GM23338 (cell line): ENCODE measurements around the gene PAK1. TPM values are rescaled to one million over a fixed set of nuclear protein-coding genes. Genes with fewer than 3 reads are reported as not detected.

Source experiments
- ATAC-seq: fragments of 200-7000 bp; cut with Tn5 transposase; 3 replicates; pipeline ENCODE4 v1.9.1; 2020
- DNase-seq: peaks from one replicate; pipeline ENCODE4 v3.0.0-alpha.2; 2015; ENCODE audit warnings: low spot score
- H2AFZ ChIP-seq: fragments of 200-600 bp; sonication (generic); 2 replicates; pipeline ENCODE4 v1.8.0; 2016; ENCODE audit warnings: antibody characterized with exemption, mild to moderate bottlenecking, moderate library complexity
- H3F3A ChIP-seq: fragments of 200-600 bp; sonication (generic); replicated peaks from 2 replicates; pipeline ENCODE4 v1.8.0; 2017; ENCODE audit warnings: antibody characterized with exemption, mixed run types, low read depth
- H3K27ac ChIP-seq: fragments of 200-600 bp; sonication (generic); 2 replicates; pipeline ENCODE4 v1.6.1; 2016; ENCODE audit warnings: low read depth
- H3K27me3 ChIP-seq: fragments of 200-600 bp; sonication (generic); 2 replicates; pipeline ENCODE4 v1.8.0; 2016; ENCODE audit warnings: mild to moderate bottlenecking, mixed run types, moderate library complexity; ENCODE audit not compliant: insufficient read depth
- H3K36me3 ChIP-seq: fragments of 200-600 bp; sonication (generic); 2 replicates; pipeline ENCODE4 v1.8.0; 2016; ENCODE audit warnings: mild to moderate bottlenecking; ENCODE audit not compliant: insufficient read depth
- H3K4me1 ChIP-seq: fragments of 200-600 bp; sonication (generic); 2 replicates; pipeline ENCODE4 v1.8.0; 2016; ENCODE audit warnings: mild to moderate bottlenecking, moderate library complexity; ENCODE audit not compliant: insufficient read depth
- H3K4me2 ChIP-seq: fragments of 200-600 bp; sonication (generic); 2 replicates; pipeline ENCODE4 v1.7.1; 2017; ENCODE audit warnings: mixed run types
- H3K4me3 ChIP-seq: fragments of 200-600 bp; sonication (generic); 2 replicates; pipeline ENCODE4 v1.6.1; 2016; ENCODE audit warnings: mixed run types
- H3K79me2 ChIP-seq: fragments of 200-600 bp; sonication (generic); replicated peaks from 2 replicates; pipeline ENCODE4 v1.8.0; 2017; ENCODE audit warnings: mild to moderate bottlenecking; ENCODE audit not compliant: insufficient read depth
- H3K9me2 ChIP-seq: fragments of 200-600 bp; sonication (generic); 2 replicates; pipeline ENCODE4 v1.8.0; 2017; ENCODE audit not compliant: insufficient read depth
- H4K20me1 ChIP-seq: fragments of 200-600 bp; sonication (generic); replicated peaks from 2 replicates; pipeline ENCODE4 v1.8.0; 2017; ENCODE audit warnings: mild to moderate bottlenecking; ENCODE audit not compliant: insufficient read depth
- H3K27ac Mint-ChIP-seq: 2 replicates; pipeline ENCODE4 v1.8.0; 2020; ENCODE audit warnings: inconsistent platforms, mild to moderate bottlenecking, moderate library complexity, mixed read lengths
- H3K27me3 Mint-ChIP-seq: 3 replicates; pipeline ENCODE4 v1.8.0; 2022; ENCODE audit warnings: low read depth, mild to moderate bottlenecking, moderate library complexity, mixed read lengths, inconsistent platforms; ENCODE audit not compliant: insufficient read depth, poor library complexity
- H3K36me3 Mint-ChIP-seq: 3 replicates; pipeline ENCODE4 v1.8.0; 2021; ENCODE audit warnings: low read depth, mild to moderate bottlenecking, inconsistent platforms, moderate library complexity, mixed read lengths
- H3K4me1 Mint-ChIP-seq: 3 replicates; pipeline ENCODE4 v1.8.0; 2020; ENCODE audit warnings: mild to moderate bottlenecking, inconsistent platforms, mixed read lengths
- H3K4me3 Mint-ChIP-seq: 3 replicates; pipeline ENCODE4 v1.8.0; 2021; ENCODE audit warnings: moderate library complexity, mild to moderate bottlenecking, inconsistent platforms, mixed read lengths
- H3K9me3 Mint-ChIP-seq: 3 replicates; pipeline ENCODE4 v1.8.0; 2020; ENCODE audit warnings: moderate library complexity, mild to moderate bottlenecking, inconsistent platforms, mixed read lengths
- CTCF ChIP-seq, 2 experiments: fragments of 200-600 bp in 1 of 2; sonication (generic) in 1 of 2; conservative IDR thresholded peaks; 2 replicates each; pipeline versions ENCODE4 v1.5.1 to v1.6.1; 2016 to 2017; ENCODE audit warnings: antibody characterized with exemption in 2 of 2, low read depth in 2 of 2, mild to moderate bottlenecking in 2 of 2, moderate library complexity in 1 of 2
- ETS1 ChIP-seq: IDR thresholded peaks from 2 replicates; pipeline ENCODE4 v1.6.1; 2016; ENCODE audit warnings: antibody characterized with exemption
- EZH2 ChIP-seq: fragments of 200-600 bp; sonication (generic); IDR thresholded peaks from one replicate; pipeline ENCODE4 v1.8.0; 2017; ENCODE audit warnings: antibody characterized with exemption, mild to moderate bottlenecking, low read depth; ENCODE audit not compliant: unreplicated experiment
- EZH2phosphoT487 ChIP-seq: fragments of 200-600 bp; sonication (generic); IDR thresholded peaks from one replicate; pipeline ENCODE4 v1.8.1; 2018; ENCODE audit warnings: antibody characterized with exemption; ENCODE audit not compliant: unreplicated experiment
- JUNB ChIP-seq: IDR thresholded peaks from one replicate; pipeline ENCODE4 v1.6.1; 2016; ENCODE audit warnings: antibody characterized with exemption; ENCODE audit not compliant: unreplicated experiment
- NANOG ChIP-seq: IDR thresholded peaks from 2 replicates; pipeline ENCODE4 v1.6.1; 2016; ENCODE audit warnings: antibody characterized with exemption, borderline replicate concordance
- POLR2AphosphoS5 ChIP-seq: IDR thresholded peaks from 2 replicates; pipeline ENCODE4 v1.6.1; 2016; ENCODE audit warnings: antibody characterized with exemption, low read depth
- REST ChIP-seq: IDR thresholded peaks from one replicate; pipeline ENCODE4 v1.6.1; 2018; ENCODE audit warnings: antibody characterized with exemption; ENCODE audit not compliant: unreplicated experiment
- ZNF114 ChIP-seq: fragments of 250-450 bp; sonication (Bioruptor Pico); IDR thresholded peaks from 2 replicates; pipeline ENCODE4 v1.5.0; 2020; ENCODE audit warnings: mild to moderate bottlenecking, moderate library complexity
- ZNF462 ChIP-seq: fragments of 250-450 bp; sonication (Bioruptor Pico); IDR thresholded peaks from 2 replicates; pipeline ENCODE4 v1.5.0; 2020; ENCODE audit warnings: mild to moderate bottlenecking, moderate library complexity
- polyA plus RNA-seq: library from polyadenylated mRNA; unstranded; fragments of >200 nt; fragmentation: Nextera tagmentation; extraction: Ambion mirVana; gene quantifications from 2 replicates; pipeline ENCODE4 v1.2.1, GENCODE V29; 2016
- total RNA-seq: library from RNA; depleted of rRNA; stranded (reverse); fragments of >200 nt; shearing (Covaris generic); gene quantifications from 2 replicates; pipeline ENCODE4 v1.2.3, GENCODE V29; 2014

The PAK1 gene
- total and polyA plus RNA-seq, 2 experiments from 2014 or later: 102 to 175 TPM

GRCh38 chr11:77440678-77441077 lies 33.2 kb downstream of the PAK1 start (continued):
- TF ChIP-seq ZNF462 (no peak), JUNB (no peak), EZH2phosphoT487 (no peak), POLR2AphosphoS5 (no peak), EZH2 (no peak), ZNF114 (CRISPR knock-in tag) (no peak), CTCF (conservative IDR thresholded peaks at IDR 0.05; ENCODE audit: low read depth in 2 of 2) (no peak)

GRCh38 chr11:77438487-77438886 lies 35.4 kb downstream of the PAK1 start:
- peaks cover 46% of the 10 kb centered on the region for H3K4me1 ChIP-seq
- no peaks in the 10 kb centered on the region; the same call in 1 of the 2 replicates for H4K20me1 ChIP-seq
- no peak overlapping the region for H3K27ac ChIP-seq
- peaks cover 41% of the 10 kb centered on the region for H3K4me1 Mint-ChIP-seq
- no peaks in the 10 kb centered on the region for H3K27me3 ChIP-seq
- no peak overlapping the region for H3K4me3 ChIP-seq
- H2AFZ ChIP-seq: no peak overlapping the region
- DNase-seq (no peak), ATAC-seq (no peak)
- H3K79me2 ChIP-seq: peaks cover 99% of the 10 kb centered on the region
- no peaks in the 10 kb centered on the region; the same call in 2 of the 3 replicates for H3K36me3 Mint-ChIP-seq
- H3F3A ChIP-seq: no peaks in the 10 kb centered on the region
- H3K36me3 ChIP-seq: no peaks in the 10 kb centered on the region
- peaks cover 9% of the 10 kb centered on the region for H3K9me2 ChIP-seq
- H3K4me3 Mint-ChIP-seq: no peak overlapping the region
- H3K27ac Mint-ChIP-seq: no peak overlapping the region
- H3K9me3 Mint-ChIP-seq: no peaks in the 10 kb centered on the region
- 0 out of 2 replicates have a peak overlapping the region, but pooled peaks have one; percentile 15 for H3K4me2 ChIP-seq
- H3K27me3 Mint-ChIP-seq: peaks cover 9% of the 10 kb centered on the region
- TF ChIP-seq ETS1: no peak
- no peak for TF ChIP-seq NANOG
- TF ChIP-seq ZNF114 (CRISPR knock-in tag): no peak
- TF ChIP-seq REST: no peak
